ENCODE measurements around the gene TIPARP.

Gene TIPARP

DNA sequence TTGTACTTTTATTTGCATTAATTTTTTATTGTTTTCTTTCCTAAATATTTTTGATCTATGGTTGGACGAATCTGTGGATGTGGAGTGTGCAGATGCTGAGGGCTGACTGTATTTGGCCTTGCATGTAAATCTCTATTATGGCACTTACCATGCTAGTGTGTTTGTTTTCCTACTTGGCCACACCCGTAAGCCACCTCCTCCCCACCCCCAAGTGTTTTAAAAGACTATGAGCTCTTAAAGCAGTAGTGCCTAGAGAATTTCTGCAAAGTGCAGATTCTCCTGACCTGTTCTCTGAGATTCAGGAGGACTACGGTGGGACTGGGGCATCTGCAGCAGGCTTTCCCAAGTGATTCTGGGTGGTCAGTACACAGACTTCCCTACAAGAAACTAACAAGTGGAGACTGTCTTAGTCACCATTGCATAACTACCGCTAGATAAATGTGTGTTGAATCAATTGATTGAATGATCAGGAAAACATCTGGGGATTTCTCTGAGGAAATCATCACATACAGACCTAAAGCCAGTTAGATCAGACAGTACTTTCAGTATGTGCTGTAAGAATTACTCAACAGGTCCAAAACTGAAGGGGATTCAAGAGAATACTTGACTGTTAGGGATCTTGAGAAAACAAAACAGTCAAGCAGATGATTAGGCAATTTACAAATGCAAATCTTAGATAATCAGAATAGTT is 6.2 kb upstream of the TIPARP start:
- TF ChIP-seq, protein P1, sequence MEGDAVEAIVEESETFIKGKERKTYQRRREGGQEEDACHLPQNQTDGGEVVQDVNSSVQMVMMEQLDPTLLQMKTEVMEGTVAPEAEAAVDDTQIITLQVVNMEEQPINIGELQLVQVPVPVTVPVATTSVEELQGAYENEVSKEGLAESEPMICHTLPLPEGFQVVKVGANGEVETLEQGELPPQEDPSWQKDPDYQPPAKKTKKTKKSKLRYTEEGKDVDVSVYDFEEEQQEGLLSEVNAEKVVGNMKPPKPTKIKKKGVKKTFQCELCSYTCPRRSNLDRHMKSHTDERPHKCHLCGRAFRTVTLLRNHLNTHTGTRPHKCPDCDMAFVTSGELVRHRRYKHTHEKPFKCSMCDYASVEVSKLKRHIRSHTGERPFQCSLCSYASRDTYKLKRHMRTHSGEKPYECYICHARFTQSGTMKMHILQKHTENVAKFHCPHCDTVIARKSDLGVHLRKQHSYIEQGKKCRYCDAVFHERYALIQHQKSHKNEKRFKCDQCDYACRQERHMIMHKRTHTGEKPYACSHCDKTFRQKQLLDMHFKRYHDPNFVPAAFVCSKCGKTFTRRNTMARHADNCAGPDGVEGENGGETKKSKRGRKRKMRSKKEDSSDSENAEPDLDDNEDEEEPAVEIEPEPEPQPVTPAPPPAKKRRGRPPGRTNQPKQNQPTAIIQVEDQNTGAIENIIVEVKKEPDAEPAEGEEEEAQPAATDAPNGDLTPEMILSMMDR (IDR thresholded peaks at IDR 0.05; ENCODE audit: insufficient read depth, missing control alignments), result no peak
- FAIRE-seq (no peak), DNase-seq (ENCODE audit: insufficient read length, low spot score) (no peak)

DNA sequence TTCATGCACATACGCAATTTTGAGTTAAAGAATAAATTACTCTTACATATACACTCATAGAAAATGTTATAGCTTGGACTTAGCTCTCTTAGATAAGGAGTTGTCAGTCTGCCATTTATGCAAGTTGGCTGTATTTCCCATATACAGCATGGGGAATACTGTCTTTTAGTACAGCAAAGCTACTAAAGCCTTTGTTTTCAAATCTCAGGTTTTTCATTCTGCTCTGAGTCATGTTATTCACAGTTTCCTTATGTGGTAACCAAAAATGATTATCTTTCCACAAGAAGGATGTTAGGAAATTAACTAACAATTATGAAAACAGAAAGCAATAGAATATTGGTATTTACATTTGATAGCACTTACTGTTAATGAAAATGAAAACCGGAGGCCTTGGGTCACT is 4.3 kb upstream of the TIPARP start:
- FAIRE-seq (no peak), DNase-seq (ENCODE audit: insufficient read length, low spot score) (no peak)
- TF ChIP-seq, protein P1 (IDR thresholded peaks at IDR 0.05; ENCODE audit: insufficient read depth, missing control alignments), result no peak

DNA sequence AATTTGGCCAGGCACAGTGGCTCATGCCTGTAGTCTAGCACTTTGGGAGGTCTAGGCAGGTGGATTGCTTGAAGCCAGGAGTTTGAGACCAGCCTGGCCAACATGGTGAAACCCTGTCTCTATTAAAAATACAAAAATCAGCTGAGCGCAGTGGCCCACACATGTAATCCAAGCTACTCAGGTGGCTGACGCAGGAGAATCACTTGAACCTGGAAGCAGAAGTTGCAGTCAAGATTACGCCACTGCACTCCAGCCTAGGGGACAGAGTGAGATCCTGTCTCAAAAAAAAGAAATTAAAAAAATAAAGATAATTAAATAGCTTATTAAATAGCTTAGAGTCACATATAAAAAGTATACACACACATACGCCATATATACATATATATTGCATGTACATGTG is 3.7 kb upstream of the TIPARP start:
- no peak for FAIRE-seq
- TF ChIP-seq, protein P1 (IDR thresholded peaks at IDR 0.05; ENCODE audit: insufficient read depth, missing control alignments), result no peak
- DNase-seq (ENCODE audit: insufficient read length, low spot score), result no peak

DNA sequence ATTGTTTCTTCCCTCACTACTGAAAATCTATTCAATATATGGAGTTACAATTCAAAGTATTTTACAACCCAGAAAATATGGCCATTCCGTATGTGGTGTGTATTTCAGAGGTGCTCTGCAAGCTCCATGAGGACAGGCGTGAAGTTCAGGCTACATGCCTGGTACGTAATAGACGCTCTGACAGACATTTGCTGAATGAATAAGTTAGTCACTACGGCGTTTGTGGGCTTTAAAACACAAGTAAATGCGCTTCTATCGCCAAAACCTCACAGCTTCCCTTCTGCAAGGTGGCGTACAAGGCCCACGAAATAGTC is 701 bp upstream of the TIPARP start:
- DNase-seq (ENCODE audit: insufficient read length, low spot score) (no peak), FAIRE-seq (no peak)
- TF ChIP-seq, protein P1 (IDR thresholded peaks at IDR 0.05; ENCODE audit: insufficient read depth, missing control alignments), result no peak

DNA sequence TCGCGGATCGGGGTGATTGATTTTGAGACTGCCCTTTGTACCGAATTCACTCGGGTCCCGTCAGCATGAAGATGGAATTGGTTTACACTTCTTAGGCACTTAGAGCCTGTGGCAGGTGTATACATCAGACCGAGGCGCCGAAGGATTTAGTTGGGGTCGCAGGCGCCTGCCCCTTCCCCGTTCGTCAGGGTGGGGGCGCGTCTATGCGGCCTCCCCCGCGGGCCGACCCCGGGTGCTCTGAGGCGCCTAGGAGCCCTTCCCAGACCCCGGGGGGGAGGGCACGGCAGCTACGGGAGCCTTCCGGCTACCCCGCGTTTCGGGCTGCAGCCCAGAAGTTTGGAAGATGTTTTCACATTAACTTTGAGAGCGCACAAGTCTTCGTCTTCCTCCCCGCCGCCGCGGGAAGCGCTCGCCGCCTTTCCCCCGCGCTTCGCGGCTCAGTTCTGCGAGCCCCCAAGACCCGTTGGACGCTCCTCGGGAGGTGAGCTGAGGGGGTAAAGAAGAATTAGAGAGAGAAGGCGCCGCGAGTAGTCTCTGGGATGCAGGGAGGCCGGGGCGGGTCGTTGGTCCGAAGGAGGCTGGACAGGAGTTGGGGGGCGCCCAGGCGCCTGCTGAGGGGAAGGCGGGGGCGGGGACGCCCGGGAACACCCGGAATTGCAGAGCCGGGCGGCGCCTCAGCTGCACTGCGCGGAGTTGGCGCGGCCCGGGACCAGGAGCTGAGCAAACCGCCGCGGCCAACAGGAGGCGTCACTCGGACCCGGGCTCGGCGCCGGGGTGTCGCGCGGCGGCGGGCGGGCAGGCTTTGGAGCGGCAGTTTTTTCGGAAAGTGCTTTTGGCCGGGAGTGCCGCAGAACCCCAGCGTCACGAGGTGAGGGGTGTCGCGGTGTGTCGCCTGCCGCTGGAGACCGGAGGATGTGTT is 780 bp downstream of the TIPARP start:
- no peak for DNase-seq (ENCODE audit: insufficient read length, low spot score)
- no peak for FAIRE-seq
- TF ChIP-seq, protein P1 (IDR thresholded peaks at IDR 0.05; ENCODE audit: insufficient read depth, missing control alignments), result peak; percentile 24

DNA sequence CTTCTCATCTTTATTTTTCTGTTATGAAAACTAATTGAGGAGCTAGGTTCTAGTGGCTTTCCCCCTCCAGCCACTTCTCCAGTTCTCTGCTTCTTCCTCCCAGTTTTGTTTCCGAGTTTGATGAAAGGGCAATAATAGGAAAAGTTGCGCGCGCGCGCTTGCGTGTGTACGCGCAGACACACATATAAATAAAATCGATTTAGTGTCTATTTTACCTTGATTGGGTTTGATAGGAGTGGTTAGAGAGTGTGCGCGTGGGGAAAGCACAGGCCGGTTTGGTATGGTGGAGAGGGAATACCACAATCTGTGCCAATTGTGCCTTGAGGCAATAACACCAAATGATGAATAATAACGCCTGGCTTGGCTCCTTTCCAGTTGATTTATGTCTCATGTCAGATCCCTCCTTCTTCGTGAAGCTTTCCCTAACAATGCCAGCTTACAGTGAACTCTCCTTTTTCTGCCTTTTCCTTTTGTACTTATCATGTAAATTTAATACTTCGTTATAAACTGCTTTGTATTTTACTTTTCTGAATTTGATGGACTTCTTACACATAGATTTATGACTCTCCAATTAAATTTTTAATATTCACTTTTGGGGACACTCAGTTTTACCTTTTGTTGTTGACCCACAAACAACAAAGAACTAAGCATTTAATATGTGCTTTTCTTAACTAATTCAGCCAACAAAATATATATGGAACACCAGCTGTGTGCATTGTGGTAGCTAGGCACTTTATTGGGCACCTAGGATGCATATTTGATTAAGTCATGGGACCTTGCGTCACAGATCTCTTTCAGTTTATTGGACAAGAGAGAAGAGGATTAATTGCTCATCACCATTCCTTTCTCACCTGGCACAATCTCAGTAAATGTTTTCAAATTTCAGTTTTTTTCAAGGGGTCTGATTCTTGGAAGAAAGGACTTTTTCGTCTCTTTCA is 1.7 kb downstream of the TIPARP start:
- TF ChIP-seq, protein P1 (IDR thresholded peaks at IDR 0.05; ENCODE audit: insufficient read depth, missing control alignments), result no peak
- FAIRE-seq (no peak), DNase-seq (ENCODE audit: insufficient read length, low spot score) (no peak)

Data from D721Med (cell line).